DOHH2 (cell line): ENCODE results near the gene SYNE1.

Experiments
- EZH2phosphoT487 ChIP-seq: fragments of 200-600 bp; sonication (generic); IDR thresholded peaks from 2 replicates; pipeline ENCODE4 v1.6.1; 2017; ENCODE audit warnings: borderline replicate concordance, mild to moderate bottlenecking, antibody characterized with exemption, low read length, moderate library complexity, mixed read lengths
- TF ChIP-seq, protein P1 (sequence below): fragments of 200-600 bp; sonication (generic); IDR thresholded peaks from one replicate; pipeline ENCODE4 v1.5.1; 2014; ENCODE audit warnings: antibody characterized with exemption, mild to moderate bottlenecking, low read depth, low read length; ENCODE audit not compliant: poor library complexity, severe bottlenecking

DNA sequence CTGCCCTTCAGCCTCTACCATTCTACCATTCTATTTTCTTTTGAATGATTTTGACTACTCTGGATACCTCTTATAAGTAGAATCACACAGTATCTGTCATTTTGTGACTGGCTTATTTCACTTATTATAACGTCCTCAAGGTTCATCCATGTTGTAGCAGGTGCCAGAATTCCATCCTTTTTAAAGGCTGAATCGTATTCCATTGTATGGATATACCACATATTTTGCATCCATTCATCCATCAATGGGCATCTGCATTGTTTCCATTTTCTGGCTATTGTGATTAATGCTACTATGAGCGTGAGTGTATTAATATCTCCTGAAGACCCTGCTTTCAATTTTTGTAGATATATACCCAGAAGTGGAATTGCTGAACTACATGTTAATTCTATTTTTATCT lies 105.5 kb downstream of the SYNE1 start:
- TF ChIP-seq, protein P1, sequence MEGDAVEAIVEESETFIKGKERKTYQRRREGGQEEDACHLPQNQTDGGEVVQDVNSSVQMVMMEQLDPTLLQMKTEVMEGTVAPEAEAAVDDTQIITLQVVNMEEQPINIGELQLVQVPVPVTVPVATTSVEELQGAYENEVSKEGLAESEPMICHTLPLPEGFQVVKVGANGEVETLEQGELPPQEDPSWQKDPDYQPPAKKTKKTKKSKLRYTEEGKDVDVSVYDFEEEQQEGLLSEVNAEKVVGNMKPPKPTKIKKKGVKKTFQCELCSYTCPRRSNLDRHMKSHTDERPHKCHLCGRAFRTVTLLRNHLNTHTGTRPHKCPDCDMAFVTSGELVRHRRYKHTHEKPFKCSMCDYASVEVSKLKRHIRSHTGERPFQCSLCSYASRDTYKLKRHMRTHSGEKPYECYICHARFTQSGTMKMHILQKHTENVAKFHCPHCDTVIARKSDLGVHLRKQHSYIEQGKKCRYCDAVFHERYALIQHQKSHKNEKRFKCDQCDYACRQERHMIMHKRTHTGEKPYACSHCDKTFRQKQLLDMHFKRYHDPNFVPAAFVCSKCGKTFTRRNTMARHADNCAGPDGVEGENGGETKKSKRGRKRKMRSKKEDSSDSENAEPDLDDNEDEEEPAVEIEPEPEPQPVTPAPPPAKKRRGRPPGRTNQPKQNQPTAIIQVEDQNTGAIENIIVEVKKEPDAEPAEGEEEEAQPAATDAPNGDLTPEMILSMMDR = no peak
- TF ChIP-seq EZH2phosphoT487 = no peak
